Liver (tissue), 3 donors: ENCODE results near the gene NME1.

Source experiments
- ATF3 ChIP-seq: IDR thresholded peaks from 2 replicates; pipeline ENCODE4 v1.6.1; 2016; ENCODE audit warnings: antibody characterized with exemption
- CTCF ChIP-seq: fragments of 150-350 bp; IDR thresholded peaks from 2 replicates; pipeline ENCODE4 v1.5.1; 2017; ENCODE audit warnings: improper control_type of control experiment, low read depth, low read length; ENCODE audit not compliant: missing input control
- YY1 ChIP-seq: IDR thresholded peaks from 2 replicates; pipeline ENCODE4 v1.6.1; 2016; ENCODE audit warnings: antibody characterized with exemption, mild to moderate bottlenecking
- donor health status: healthy.
- donor health status: healthy.

GRCh38 chr17:51170736-51171135 is 17.4 kb downstream of the NME1 start:
- TF ChIP-seq CTCF (no peak), ATF3 (no peak), YY1 (no peak)
